ENCODE results near the gene SNTG2.

GRCh38 chr2:1340141-1340512 is 389.5 kb downstream of the SNTG2 start:
- TF ChIP-seq CTCF (conservative IDR thresholded peaks at IDR 0.05; ENCODE audit: low read length) (no peak), EZH2phosphoT487 (IDR thresholded peaks at IDR 0.05; ENCODE audit: borderline replicate concordance) (no peak)
